Activated CD8-positive, alpha-beta T cell treated with anti-CD3 and anti-CD28 coated beads for 36 hours (primary cell): ENCODE results near the gene ADI1. TPM values are rescaled to one million over a fixed set of nuclear protein-coding genes. Genes with fewer than 3 reads are reported as not detected.
A peak's percentile ranks its signal among the peaks of the same experiment; 100 is the strongest.

Source experiments
- ATAC-seq: fragments of 200-7000 bp; cut with Tn5 transposase; one replicate; pipeline ENCODE4 v1.10.0; 2021; ENCODE audit warnings: mild to moderate bottlenecking, moderate library complexity
- CTCF ChIA-PET: fragments of 350-600 bp; sonication (Branson Sonifier 250); formaldehyde crosslinking; loops from one replicate; lab custom pipeline; 2021; ENCODE audit warnings: antibody characterized with exemption; lab: Charles Lee
- POLR2A ChIA-PET: fragments of 350-600 bp; sonication (Branson Sonifier 250); formaldehyde crosslinking; loops from one replicate; lab custom pipeline; 2021; ENCODE audit warnings: antibody characterized with exemption; lab: Charles Lee
- DNase-seq: peaks from one replicate; pipeline ENCODE4 v3.0.0-alpha.2; 2020
- H3K27ac Mint-ChIP-seq: one replicate; pipeline ENCODE4 v1.8.0; 2021; ENCODE audit warnings: mild to moderate bottlenecking, mixed read lengths
- H3K27me3 Mint-ChIP-seq: one replicate; pipeline ENCODE4 v1.8.0; 2021; ENCODE audit warnings: mixed read lengths
- H3K36me3 Mint-ChIP-seq: one replicate; pipeline ENCODE4 v1.8.0; 2021; ENCODE audit warnings: low read depth, mixed read lengths
- H3K4me1 Mint-ChIP-seq: one replicate; pipeline ENCODE4 v1.8.0; 2021; ENCODE audit warnings: low read depth, mixed read lengths
- H3K4me3 Mint-ChIP-seq: one replicate; pipeline ENCODE4 v1.8.0; 2021; ENCODE audit warnings: mild to moderate bottlenecking, moderate library complexity, mixed read lengths
- H3K9me3 Mint-ChIP-seq: one replicate; pipeline ENCODE4 v1.8.0; 2021; ENCODE audit warnings: mixed read lengths
- intact Hi-C: fragments of 100-400 bp; cut with micrococcal nuclease; formaldehyde crosslinking; loops from one replicate; pipeline ENCODE4 v1.10.0; 2022
- total RNA-seq, 2 experiments: library from RNA; stranded (reverse); gene quantifications; one replicate each; pipeline ENCODE4 v1.2.3, GENCODE V29; 2021
- TF ChIP-seq, protein P1 (sequence below): fragments of 200-600 bp; IDR thresholded peaks from one replicate; pipeline ENCODE4 v1.8.0; 2022; ENCODE audit warnings: antibody characterized with exemption, mild to moderate bottlenecking

The ADI1 gene
- total RNA-seq, 2 experiments from 2014 or later = 15.7 to 18.2 TPM

DNA sequence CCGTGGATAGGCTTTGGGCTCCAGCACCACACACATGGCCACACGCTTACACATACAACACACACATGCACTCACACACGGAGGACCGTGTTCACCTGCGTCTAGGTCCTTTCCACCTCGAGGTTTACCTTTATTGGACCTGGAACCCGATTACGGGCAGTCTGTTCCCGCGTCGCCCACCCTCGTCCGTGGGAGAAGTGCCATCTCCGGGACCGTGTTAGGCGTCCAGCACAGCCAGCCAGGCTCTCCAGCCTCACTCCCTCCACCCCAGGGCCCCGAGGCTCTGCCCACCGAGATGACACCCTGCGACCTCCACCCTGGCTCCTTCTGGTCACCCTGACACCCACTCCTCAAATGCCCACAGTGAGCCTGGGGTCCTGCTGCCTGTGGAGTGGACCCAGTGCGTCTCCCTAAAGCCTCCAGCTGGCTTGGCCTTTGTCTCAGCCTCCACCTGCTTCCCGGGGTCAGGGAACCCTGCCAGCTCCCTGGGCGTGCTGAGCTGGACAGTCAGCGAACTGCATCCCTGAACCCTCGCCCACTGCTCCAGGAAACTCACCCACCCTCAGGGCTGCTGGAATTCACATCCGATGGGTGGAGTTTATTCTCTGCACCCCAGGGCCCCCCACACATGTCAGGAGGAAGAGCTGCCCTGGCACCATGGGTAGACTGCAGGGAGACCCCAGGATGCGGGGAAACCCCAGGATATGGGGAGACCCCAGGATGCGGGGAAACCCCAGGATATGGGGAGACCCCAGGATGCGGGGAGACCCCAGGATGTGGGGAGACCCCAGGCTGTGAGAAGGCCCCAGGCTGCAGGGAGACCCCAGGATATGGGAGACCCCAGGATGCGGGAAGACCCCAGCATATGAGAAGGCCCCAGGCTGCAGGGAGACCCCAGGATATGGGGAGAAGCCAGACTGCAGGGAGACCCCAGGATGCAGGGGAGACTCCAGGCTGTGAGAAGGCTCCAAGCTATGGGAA, 33.0 kb downstream of the ADI1 start:
- ATAC-seq (no peak), DNase-seq (no peak)
- Mint-ChIP-seq H3K4me3 (no peak overlapping the region), H3K4me1 (no peaks in the 10 kb centered on the region), H3K36me3 (peaks cover 6% of the 10 kb centered on the region), H3K27me3 (no peaks in the 10 kb centered on the region), H3K9me3 (no peaks in the 10 kb centered on the region), H3K27ac (no peak overlapping the region)
- ChIA-PET POLR2A (no interaction called here), CTCF (no interaction called here)
- TF ChIP-seq, protein P1, sequence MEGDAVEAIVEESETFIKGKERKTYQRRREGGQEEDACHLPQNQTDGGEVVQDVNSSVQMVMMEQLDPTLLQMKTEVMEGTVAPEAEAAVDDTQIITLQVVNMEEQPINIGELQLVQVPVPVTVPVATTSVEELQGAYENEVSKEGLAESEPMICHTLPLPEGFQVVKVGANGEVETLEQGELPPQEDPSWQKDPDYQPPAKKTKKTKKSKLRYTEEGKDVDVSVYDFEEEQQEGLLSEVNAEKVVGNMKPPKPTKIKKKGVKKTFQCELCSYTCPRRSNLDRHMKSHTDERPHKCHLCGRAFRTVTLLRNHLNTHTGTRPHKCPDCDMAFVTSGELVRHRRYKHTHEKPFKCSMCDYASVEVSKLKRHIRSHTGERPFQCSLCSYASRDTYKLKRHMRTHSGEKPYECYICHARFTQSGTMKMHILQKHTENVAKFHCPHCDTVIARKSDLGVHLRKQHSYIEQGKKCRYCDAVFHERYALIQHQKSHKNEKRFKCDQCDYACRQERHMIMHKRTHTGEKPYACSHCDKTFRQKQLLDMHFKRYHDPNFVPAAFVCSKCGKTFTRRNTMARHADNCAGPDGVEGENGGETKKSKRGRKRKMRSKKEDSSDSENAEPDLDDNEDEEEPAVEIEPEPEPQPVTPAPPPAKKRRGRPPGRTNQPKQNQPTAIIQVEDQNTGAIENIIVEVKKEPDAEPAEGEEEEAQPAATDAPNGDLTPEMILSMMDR = no peak
- intact Hi-C loops = no loop called here

DNA sequence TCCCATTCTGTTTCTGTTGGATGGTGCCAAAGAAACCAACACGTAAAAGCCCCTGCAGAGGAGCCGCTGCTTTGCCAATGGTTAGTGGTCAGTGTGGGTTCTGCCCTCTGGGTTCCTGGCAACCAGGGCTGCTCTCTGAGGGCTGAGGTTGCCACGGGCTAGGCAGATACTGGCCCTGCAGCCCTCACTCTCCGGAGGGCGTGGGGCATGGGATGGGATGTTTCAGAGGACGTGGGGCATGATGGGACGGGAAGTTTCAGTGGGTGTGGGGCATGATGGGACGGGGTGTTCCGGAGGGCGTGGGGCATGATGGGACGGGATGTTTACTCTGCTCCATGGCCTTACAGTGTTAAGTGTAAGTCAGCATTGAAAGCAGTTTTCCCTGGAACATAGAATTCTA, 34.2 kb downstream of the ADI1 start:
- intact Hi-C loops = no loop called here
- no peak for DNase-seq
- Mint-ChIP-seq H3K4me3 (no peak overlapping the region), H3K36me3 (peaks cover 6% of the 10 kb centered on the region), H3K9me3 (no peaks in the 10 kb centered on the region), H3K27ac (no peak overlapping the region), H3K27me3 (no peaks in the 10 kb centered on the region), H3K4me1 (peaks cover 2% of the 10 kb centered on the region)
- TF ChIP-seq, protein P1 = no peak
- no peak for ATAC-seq
- POLR2A ChIA-PET = no interaction called here
- CTCF ChIA-PET = no interaction called here

DNA sequence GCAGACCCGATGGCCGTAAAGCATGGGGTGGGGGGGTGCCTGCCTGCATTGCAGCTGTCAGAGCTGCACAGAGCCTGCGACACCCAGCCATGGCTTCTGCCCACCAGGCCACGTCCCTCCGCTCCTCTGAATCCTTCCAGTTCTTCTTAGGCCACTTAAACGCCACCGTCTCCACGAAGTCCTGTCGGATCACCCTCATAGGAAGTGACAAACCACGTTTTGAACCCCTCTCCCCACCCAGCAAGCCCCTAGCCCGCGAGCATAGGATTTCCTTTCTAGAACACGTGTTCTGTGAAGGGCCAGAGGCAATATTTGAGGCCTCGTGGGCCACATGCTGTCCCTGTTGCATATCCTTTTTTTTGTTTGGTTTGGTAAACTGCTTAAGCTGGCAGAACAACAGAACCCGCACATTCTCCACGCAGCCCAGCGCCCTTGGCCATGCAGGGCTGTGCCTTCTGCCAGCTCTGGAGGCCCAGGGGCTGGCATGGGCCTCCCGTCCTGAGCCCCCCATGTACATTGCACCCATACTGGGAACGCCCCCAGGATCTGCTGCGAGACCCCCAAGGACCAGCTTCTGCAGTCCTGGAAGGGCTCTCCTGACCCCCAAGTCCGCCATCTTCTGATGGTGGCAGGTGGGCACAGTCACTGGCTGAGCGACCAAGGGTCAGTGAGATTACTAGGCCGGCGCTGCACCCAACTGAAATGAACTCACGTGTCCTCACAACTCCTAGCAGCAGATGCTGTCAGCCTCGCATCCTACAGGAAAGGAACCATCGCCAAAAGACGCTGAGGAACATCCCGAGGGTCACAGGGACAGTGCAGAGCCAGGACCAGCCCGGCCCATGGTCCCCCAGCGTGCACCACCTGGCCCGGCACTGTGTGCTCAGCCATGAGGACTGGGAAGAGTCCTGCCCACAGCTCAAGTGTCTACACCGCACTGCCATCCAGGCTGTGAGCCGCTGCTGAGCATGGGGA, 35.1 kb downstream of the ADI1 start:
- Mint-ChIP-seq H3K27me3 (no peaks in the 10 kb centered on the region), H3K36me3 (peaks cover 9% of the 10 kb centered on the region), H3K4me3 (no peak overlapping the region), H3K27ac (no peak overlapping the region), H3K4me1 (peaks cover 2% of the 10 kb centered on the region), H3K9me3 (no peaks in the 10 kb centered on the region)
- DNase-seq (no peak), ATAC-seq (no peak)
- intact Hi-C loops = no loop called here
- TF ChIP-seq, protein P1 = no peak
- ChIA-PET POLR2A (no interaction called here), CTCF (no interaction called here)

DNA sequence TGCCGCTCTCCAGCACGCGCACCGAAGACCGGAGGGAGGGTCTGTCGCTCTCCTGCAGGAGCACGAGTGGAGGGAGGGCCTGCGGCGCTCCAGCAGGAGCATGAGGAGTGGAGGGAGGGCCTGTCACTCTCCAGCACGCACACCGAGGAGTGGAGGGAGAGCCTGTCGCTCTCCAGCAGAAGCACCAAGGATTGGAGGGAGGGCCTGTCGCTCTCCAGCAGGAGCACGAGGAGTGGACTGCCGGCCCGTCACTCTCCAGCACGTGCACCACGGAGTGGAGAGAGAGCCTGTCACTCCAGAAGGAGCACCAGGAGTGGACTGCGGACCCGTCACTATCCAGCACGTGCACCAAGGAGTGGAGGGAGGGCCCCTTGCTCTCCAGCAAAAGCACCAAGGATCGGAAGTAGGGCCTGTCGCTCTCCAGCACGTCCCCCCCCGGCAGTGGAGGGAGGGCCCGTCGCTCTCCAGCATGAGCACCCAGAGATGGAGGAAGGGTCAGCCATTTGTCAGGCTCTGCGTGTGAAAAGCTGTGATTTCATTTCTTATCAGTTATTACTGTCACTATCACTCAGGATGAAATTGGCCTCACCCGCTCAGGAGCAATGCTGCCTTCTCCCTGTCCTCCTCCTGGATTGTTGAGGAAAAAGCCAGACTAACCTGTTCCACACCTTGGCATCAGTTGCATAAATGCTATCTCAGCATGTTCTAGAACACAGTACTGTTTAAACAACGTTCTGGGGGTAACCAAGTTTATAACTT, 35.9 kb downstream of the ADI1 start:
- Mint-ChIP-seq H3K27me3 (no peaks in the 10 kb centered on the region), H3K4me3 (no peak overlapping the region), H3K27ac (no peak overlapping the region), H3K4me1 (peaks cover 2% of the 10 kb centered on the region), H3K9me3 (no peaks in the 10 kb centered on the region), H3K36me3 (peaks cover 9% of the 10 kb centered on the region)
- intact Hi-C loops = no loop called here
- ChIA-PET CTCF (no interaction called here), POLR2A (interaction anchor here (0.7 kb wide), 1 partner anchor 1558 kb away, joined by 6 read pairs; no protein-coding TSS in a partner anchor)
- peak; percentile 83 for ATAC-seq
- DNase-seq = peak; percentile 35
- TF ChIP-seq, protein P1 = no peak
